Measurements from ENCODE around the gene NELFCD. TPM values are rescaled to one million over a fixed set of nuclear protein-coding genes. Genes with fewer than 3 reads are reported as not detected.
A peak's percentile ranks its signal among the peaks of the same experiment; 100 is the strongest.
"Not testable (repeated sequence)": the region's sequence is repeated elsewhere in the genome, so short reads cannot be mapped to it uniquely, and the experiment has no call there.

The NELFCD gene
- total RNA-seq, 1 experiment from 2014 or later, result 50.0 TPM

- peak overlapping the region; percentile 75 for H3K27ac ChIP-seq
Measured at GRCh38 chr20:58981628-58982364, 740 bp downstream of the NELFCD start.

DNA sequence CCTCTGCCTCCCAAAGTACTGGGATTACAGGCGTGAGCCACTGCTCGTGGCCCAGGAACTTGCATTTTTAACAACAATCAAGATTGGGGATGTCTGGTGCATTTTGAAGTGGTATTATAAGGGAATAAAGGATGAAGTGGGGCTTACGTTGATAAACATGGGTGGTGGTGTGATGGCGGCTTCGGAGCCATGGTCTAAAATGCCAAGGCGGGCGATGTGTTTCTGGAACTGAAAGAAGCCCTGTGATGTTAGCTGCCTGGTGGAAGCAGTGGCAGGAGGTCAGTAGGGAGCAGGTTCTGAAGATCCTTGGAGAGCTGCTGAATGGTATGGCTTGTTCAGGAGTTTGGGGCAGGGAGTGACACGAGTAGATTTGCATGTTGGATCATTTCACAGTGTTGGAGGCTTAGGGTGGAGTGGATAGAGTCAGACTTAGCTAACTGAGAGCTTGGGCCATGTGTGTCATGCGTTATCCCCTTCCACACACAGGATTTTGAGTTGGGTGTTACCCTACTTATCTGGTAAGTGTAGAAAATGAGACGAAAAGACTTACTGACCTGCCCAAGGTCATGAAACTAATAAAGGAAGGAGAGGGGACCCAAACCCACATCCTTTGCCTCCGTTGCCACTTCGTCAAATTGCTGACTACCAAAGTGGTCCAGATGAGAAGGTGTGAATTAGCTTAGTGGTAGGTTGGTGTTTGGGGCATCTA is 1.5 kb downstream of the NELFCD start:
- H3K9me3 ChIP-seq (replicated peaks), result no peaks in the 10 kb centered on the region; the same call in 1 of the 2 replicates
- H3K4me3 ChIP-seq, result peak overlapping the region; percentile 100
- H3K27me3 ChIP-seq (replicated peaks), result no peaks in the 10 kb centered on the region
- H3K4me1 ChIP-seq (replicated peaks), result peaks cover 11% of the 10 kb centered on the region
- no peak for DNase-seq (ENCODE audit: low read depth in 1 of 2, low spot score in 2 of 2)
- H3K36me3 ChIP-seq, result peaks cover 31% of the 10 kb centered on the region
- no peak overlapping the region for H3K27ac ChIP-seq

More at GRCh38 chr20:58981628-58982364, 740 bp downstream of the NELFCD start:
- DNase-seq (ENCODE audit: low read depth in 1 of 2, low spot score in 2 of 2), result peak in 1 of 2 experiments; percentile 33
- Histone ChIP-seq H3K4me1 (replicated peaks) (peaks cover 11% of the 10 kb centered on the region), H3K36me3 (peaks cover 23% of the 10 kb centered on the region), H3K27me3 (replicated peaks) (no peaks in the 10 kb centered on the region), H3K9me3 (replicated peaks) (no peaks in the 10 kb centered on the region; the same call in 1 of the 2 replicates), H3K4me3 (peak overlapping the region; percentile 100)

DNA sequence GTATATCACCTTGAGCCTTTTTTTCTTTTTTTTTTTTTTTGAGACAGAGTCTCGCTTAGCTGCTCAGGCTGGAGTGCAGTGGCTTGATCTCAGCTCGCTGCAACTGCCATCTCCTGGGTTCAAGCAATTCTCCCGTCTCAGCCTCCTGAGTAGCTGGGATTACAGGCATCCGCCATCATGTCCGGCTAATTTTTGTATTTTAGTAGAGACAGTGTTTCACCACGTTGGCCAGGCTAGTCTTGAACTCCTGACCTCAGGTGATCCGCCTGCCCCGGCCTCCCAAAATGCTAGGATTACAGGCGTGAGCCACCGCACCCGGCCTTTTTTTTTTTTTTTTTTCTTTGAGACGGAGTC is 2.0 kb downstream of the NELFCD start:
- H3K27me3 ChIP-seq (replicated peaks); H3K4me3 ChIP-seq; H3K9me3 ChIP-seq (replicated peaks); DNase-seq (ENCODE audit: low read depth in 1 of 2, low spot score in 2 of 2); H3K27ac ChIP-seq: not testable (repeated sequence)
- Histone ChIP-seq H3K36me3 (peaks cover 36% of the 10 kb centered on the region), H3K4me1 (replicated peaks) (peaks cover 11% of the 10 kb centered on the region)

DNA sequence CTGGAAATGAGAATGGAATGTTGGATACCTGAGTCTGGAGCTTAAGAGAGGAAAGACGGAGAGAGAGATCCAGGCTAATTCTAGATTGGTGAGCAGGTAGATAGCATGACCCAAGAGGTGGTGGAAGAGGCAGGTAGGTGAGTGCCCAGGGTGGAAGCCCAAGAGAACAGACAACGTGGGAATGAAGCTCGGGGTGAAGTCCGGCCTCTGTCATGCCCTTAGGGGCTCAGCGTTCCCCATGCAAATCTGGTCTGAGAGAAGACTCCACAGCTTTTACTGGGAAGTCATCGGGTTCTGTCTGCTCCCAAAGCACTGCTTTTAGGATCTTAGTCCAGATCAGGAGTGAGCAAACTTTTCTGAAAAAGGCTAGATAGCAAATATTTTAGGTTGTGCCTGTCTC is 3.6 kb downstream of the NELFCD start:
- DNase-seq (ENCODE audit: low read depth in 1 of 2, low spot score in 2 of 2), result no peak
- peaks cover 11% of the 10 kb centered on the region for H3K4me1 ChIP-seq (replicated peaks)

GRCh38 chr20:58985656-58986055 is 4.6 kb downstream of the NELFCD start:
- no peak overlapping the region for H3K27ac ChIP-seq
- DNase-seq (ENCODE audit: low read depth in 1 of 2, low spot score in 2 of 2), result no peak

More for the DNA sequence above, 3.6 kb downstream of the NELFCD start:
- Histone ChIP-seq H3K4me3 (no peak overlapping the region), H3K27ac (no peak overlapping the region), H3K27me3 (replicated peaks) (no peaks in the 10 kb centered on the region), H3K9me3 (replicated peaks) (no peaks in the 10 kb centered on the region; the same call in 1 of the 2 replicates), H3K36me3 (peaks cover 52% of the 10 kb centered on the region)

GRCh38 chr20:58986286-58986967 is 5.4 kb downstream of the NELFCD start:
- peaks cover 67% of the 10 kb centered on the region for H3K36me3 ChIP-seq
- no peak for DNase-seq (ENCODE audit: low read depth in 1 of 2, low spot score in 2 of 2)
- H3K27ac ChIP-seq, result no peak overlapping the region
- no peak overlapping the region for H3K4me3 ChIP-seq
- H3K27me3 ChIP-seq (replicated peaks), result no peaks in the 10 kb centered on the region
- H3K4me1 ChIP-seq (replicated peaks), result peaks cover 7% of the 10 kb centered on the region
- H3K9me3 ChIP-seq (replicated peaks), result no peaks in the 10 kb centered on the region

More at GRCh38 chr20:58985656-58986055, 4.6 kb downstream of the NELFCD start:
- peaks cover 62% of the 10 kb centered on the region for H3K36me3 ChIP-seq
- no peaks in the 10 kb centered on the region; the same call in 1 of the 2 replicates for H3K9me3 ChIP-seq (replicated peaks)
- no peak overlapping the region for H3K4me3 ChIP-seq
- H3K27me3 ChIP-seq (replicated peaks), result no peaks in the 10 kb centered on the region
- H3K4me1 ChIP-seq (replicated peaks), result peaks cover 9% of the 10 kb centered on the region

- H3K36me3 ChIP-seq, result peaks cover 73% of the 10 kb centered on the region
- H3K4me3 ChIP-seq, result no peak overlapping the region
- DNase-seq (ENCODE audit: low read depth in 1 of 2, low spot score in 2 of 2), result no peak
- H3K27me3 ChIP-seq (replicated peaks), result no peaks in the 10 kb centered on the region
- no peak overlapping the region for H3K27ac ChIP-seq
- peaks cover 7% of the 10 kb centered on the region for H3K4me1 ChIP-seq (replicated peaks)
- no peaks in the 10 kb centered on the region for H3K9me3 ChIP-seq (replicated peaks)
Measured at GRCh38 chr20:58986968-58987517, 6.0 kb downstream of the NELFCD start.

DNA sequence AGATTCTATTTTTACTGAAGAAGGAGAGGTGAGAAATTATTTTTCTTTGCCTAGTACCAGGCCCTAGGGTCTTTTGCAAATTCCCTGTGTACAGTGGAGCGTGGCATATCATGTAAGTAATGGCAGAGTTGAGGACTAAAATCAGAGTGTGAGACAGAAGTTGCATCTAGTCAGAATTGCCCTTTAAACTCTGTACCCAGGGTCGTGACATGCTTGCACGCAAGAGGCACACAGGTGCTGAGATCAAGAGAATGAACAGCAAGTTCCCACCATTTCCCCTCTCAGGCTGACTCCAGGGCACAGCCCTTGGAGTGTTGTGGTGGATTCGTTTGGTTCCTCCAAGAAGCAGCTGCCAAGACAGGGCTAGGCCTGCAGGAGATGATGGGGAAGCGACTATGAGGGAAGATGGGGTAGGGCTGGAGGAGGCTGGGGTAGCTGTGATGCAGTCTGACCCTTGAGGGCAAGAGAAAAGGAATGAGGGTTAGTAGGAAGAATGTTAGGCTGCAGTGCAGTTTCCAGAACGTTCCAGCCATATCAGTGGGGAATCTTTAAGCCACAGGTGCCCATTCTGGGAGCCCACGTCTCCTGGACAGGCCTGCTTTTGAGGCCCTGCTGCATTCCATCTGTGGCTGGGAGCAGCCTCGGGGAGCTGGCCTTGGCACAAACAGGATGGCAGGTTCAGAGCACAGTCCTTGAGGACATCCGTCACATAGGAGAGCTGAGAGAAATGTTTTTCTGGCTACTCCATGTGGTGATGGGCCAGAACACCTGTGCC is 6.9 kb downstream of the NELFCD start:
- Histone ChIP-seq H3K27ac (no peak overlapping the region), H3K9me3 (replicated peaks) (no peaks in the 10 kb centered on the region), H3K27me3 (replicated peaks) (no peaks in the 10 kb centered on the region), H3K4me3 (no peak overlapping the region), H3K4me1 (replicated peaks) (no peaks in the 10 kb centered on the region), H3K36me3 (peaks cover 75% of the 10 kb centered on the region)
- no peak for DNase-seq (ENCODE audit: low read depth in 1 of 2, low spot score in 2 of 2)

GRCh38 chr20:58988565-58988882 is 7.5 kb downstream of the NELFCD start:
- H3K36me3 ChIP-seq, result peaks cover 80% of the 10 kb centered on the region
- no peaks in the 10 kb centered on the region for H3K27me3 ChIP-seq (replicated peaks)
- H3K27ac ChIP-seq, result no peak overlapping the region
- H3K9me3 ChIP-seq (replicated peaks), result no peaks in the 10 kb centered on the region
- H3K4me3 ChIP-seq, result no peak overlapping the region
- no peak for DNase-seq (ENCODE audit: low read depth in 1 of 2, low spot score in 2 of 2)
- no peaks in the 10 kb centered on the region for H3K4me1 ChIP-seq (replicated peaks)

GRCh38 chr20:58989196-58989595 is 8.1 kb downstream of the NELFCD start:
- Histone ChIP-seq H3K9me3 (replicated peaks) (no peaks in the 10 kb centered on the region), H3K4me1 (replicated peaks) (no peaks in the 10 kb centered on the region), H3K36me3 (peaks cover 84% of the 10 kb centered on the region), H3K4me3 (no peak overlapping the region), H3K27ac (no peak overlapping the region), H3K27me3 (replicated peaks) (no peaks in the 10 kb centered on the region)
- no peak for DNase-seq (ENCODE audit: low read depth in 1 of 2, low spot score in 2 of 2)

DNA sequence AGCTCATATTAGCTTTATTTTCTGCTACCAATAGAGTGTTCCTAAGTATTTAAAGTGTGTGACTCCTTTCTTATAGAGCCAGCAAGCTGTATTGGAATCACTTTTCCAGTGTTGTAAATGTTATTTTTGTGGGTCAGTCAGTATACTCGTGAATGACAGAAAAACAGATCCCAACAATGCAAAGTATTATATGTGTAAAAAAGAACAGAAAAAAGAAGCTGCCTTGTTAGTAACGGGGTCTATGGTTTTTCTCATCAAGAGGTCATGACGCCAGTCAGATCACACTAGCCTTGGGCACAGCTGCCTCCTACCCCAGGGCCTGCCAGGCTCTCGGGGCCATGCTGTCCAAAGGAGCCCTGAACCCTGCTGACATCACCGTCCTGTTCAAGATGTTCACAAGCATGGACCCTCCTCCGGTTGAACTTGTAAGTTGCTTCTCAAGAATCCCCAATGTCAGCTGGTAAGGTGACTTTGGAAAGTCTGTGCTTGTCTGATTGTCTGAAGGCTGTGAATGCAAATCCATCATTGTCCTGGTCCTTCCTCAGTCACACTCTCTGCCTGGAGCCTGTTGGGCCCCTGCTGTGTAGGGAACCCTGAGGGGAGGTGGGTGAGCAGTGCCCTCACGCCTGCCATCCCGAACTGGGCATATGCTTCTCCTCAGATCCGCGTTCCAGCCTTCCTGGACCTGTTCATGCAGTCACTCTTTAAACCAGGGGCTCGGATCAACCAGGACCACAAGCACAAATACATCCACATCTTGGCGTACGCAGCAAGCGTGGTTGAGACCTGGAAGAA is 9.8 kb downstream of the NELFCD start:
- no peak for DNase-seq (ENCODE audit: low read depth in 1 of 2, low spot score in 2 of 2)
- Histone ChIP-seq H3K36me3 (peaks cover 95% of the 10 kb centered on the region), H3K27ac (no peak overlapping the region)

GRCh38 chr20:58991715-58992114 is 10.7 kb downstream of the NELFCD start:
- H3K4me1 ChIP-seq (replicated peaks), result no peaks in the 10 kb centered on the region
- peaks cover 98% of the 10 kb centered on the region for H3K36me3 ChIP-seq
- DNase-seq (ENCODE audit: low read depth in 1 of 2, low spot score in 2 of 2), result no peak
- H3K27me3 ChIP-seq (replicated peaks), result no peaks in the 10 kb centered on the region
- no peaks in the 10 kb centered on the region for H3K9me3 ChIP-seq (replicated peaks)
- H3K4me3 ChIP-seq, result no peak overlapping the region
- no peak overlapping the region for H3K27ac ChIP-seq

More for the DNA sequence above, 9.8 kb downstream of the NELFCD start:
- Histone ChIP-seq H3K4me1 (replicated peaks) (no peaks in the 10 kb centered on the region), H3K4me3 (no peak overlapping the region), H3K9me3 (replicated peaks) (no peaks in the 10 kb centered on the region), H3K27me3 (replicated peaks) (no peaks in the 10 kb centered on the region)

Measured in SJSA1 (cell line).